ENCODE measurements around the gene ADAP1.
"Not testable (repeated sequence)": the region's sequence is repeated elsewhere in the genome, so short reads cannot be mapped to it uniquely, and the experiment has no call there.

DNA sequence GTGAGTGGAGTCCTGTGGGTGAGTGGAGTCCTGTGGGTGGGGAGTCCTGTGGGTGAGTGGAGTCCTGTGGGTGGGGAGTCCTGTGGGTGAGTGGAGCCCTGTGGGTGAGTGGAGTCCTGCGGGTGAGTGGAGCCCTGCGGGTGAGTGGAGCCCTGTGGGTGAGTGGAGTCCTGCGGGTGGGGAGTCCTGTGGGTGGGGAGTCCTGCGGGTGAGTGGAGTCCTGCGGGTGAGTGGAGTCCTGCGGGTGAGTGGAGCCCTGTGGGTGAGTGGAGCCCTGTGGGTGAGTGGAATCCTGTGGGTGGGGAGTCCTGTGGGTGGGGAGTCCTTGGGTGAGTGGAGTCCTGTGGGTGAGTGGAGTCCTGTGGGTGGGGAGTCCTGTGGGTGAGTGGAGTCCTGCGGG is 48.0 kb upstream of the ADAP1 start:
- TF ChIP-seq, protein P1, sequence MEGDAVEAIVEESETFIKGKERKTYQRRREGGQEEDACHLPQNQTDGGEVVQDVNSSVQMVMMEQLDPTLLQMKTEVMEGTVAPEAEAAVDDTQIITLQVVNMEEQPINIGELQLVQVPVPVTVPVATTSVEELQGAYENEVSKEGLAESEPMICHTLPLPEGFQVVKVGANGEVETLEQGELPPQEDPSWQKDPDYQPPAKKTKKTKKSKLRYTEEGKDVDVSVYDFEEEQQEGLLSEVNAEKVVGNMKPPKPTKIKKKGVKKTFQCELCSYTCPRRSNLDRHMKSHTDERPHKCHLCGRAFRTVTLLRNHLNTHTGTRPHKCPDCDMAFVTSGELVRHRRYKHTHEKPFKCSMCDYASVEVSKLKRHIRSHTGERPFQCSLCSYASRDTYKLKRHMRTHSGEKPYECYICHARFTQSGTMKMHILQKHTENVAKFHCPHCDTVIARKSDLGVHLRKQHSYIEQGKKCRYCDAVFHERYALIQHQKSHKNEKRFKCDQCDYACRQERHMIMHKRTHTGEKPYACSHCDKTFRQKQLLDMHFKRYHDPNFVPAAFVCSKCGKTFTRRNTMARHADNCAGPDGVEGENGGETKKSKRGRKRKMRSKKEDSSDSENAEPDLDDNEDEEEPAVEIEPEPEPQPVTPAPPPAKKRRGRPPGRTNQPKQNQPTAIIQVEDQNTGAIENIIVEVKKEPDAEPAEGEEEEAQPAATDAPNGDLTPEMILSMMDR (IDR thresholded peaks at IDR 0.05) = not testable (repeated sequence)
- not testable (repeated sequence) for TF ChIP-seq POLR2A (IDR thresholded peaks at IDR 0.05)

All from lower leg skin (tissue), 3 donors.